RWPE2 (cell line): ENCODE results near the gene MYBBP1A.
A peak's percentile ranks its signal among the peaks of the same experiment; 100 is the strongest.
"Not testable (repeated sequence)": the region's sequence is repeated elsewhere in the genome, so short reads cannot be mapped to it uniquely, and the experiment has no call there.

ENCODE experiments used
- ATAC-seq: fragments of 200-7000 bp; cut with Tn5 transposase; 3 replicates; pipeline ENCODE4 v1.9.1; 2021; ENCODE audit warnings: low read depth
- DNase-seq: peaks from one replicate; pipeline ENCODE4 v3.0.0-alpha.2; 2020; ENCODE audit warnings: low spot score
- H3K27ac ChIP-seq: fragments of 450-650 bp; 2 replicates; pipeline ENCODE4 v1.5.1; 2017; ENCODE audit warnings: mild to moderate bottlenecking; ENCODE audit not compliant: poor library complexity, severe bottlenecking
- H3K27me3 ChIP-seq: fragments of 250-450 bp; sonication (Bioruptor Pico); 2 replicates; pipeline ENCODE4 v1.5.1; 2021; ENCODE audit warnings: mild to moderate bottlenecking, moderate library complexity; ENCODE audit not compliant: insufficient read depth, poor library complexity, severe bottlenecking
- H3K36me3 ChIP-seq: fragments of 250-450 bp; sonication (Bioruptor Pico); 2 replicates; pipeline ENCODE4 v1.5.1; 2020; ENCODE audit warnings: low read depth, mild to moderate bottlenecking, moderate library complexity
- H3K4me1 ChIP-seq: fragments of 250-450 bp; sonication (Bioruptor Pico); 2 replicates; pipeline ENCODE4 v1.5.1; 2021; ENCODE audit warnings: mild to moderate bottlenecking, moderate library complexity; ENCODE audit not compliant: insufficient read depth, poor library complexity, severe bottlenecking
- H3K4me3 ChIP-seq: fragments of 250-450 bp; sonication (Bioruptor Pico); 2 replicates; pipeline ENCODE4 v1.5.1; 2021; ENCODE audit warnings: mild to moderate bottlenecking, moderate library complexity; ENCODE audit not compliant: severe bottlenecking
- H3K9me3 ChIP-seq: fragments of 250-450 bp; sonication (Bioruptor Pico); 2 replicates; pipeline ENCODE4 v1.5.1; 2021; ENCODE audit warnings: mild to moderate bottlenecking, moderate library complexity; ENCODE audit not compliant: severe bottlenecking
- CTCF ChIP-seq: fragments of 450-650 bp; IDR thresholded peaks from one replicate; pipeline ENCODE4 v1.5.1; 2017; ENCODE audit warnings: mild to moderate bottlenecking, moderate library complexity; ENCODE audit not compliant: poor library complexity, severe bottlenecking

The MYBBP1A gene

GRCh38 chr17:4596636-4597380 lies 41.6 kb upstream of the MYBBP1A start:
- ATAC-seq (no peak), DNase-seq (no peak)
- Histone ChIP-seq H3K27ac (no peak overlapping the region), H3K27me3 (peaks cover 3% of the 10 kb centered on the region), H3K4me3 (no peak overlapping the region), H3K36me3 (no peaks in the 10 kb centered on the region), H3K9me3 (no peaks in the 10 kb centered on the region), H3K4me1 (no peaks in the 10 kb centered on the region)
- TF ChIP-seq CTCF = no peak

- H3K9me3 ChIP-seq, ATAC-seq, H3K36me3 ChIP-seq, H3K27me3 ChIP-seq, DNase-seq, H3K27ac ChIP-seq, H3K4me1 ChIP-seq, H3K4me3 ChIP-seq: not testable (repeated sequence)
Observed at GRCh38 chr17:4595685-4596342, 40.6 kb upstream of the MYBBP1A start.

- ATAC-seq = 0 out of 3 replicates have a peak, but pooled peaks have one; percentile 5
- no peak overlapping the region for H3K27ac ChIP-seq
- no peaks in the 10 kb centered on the region for H3K36me3 ChIP-seq
- no peak overlapping the region for H3K4me3 ChIP-seq
- H3K27me3 ChIP-seq = peaks cover 8% of the 10 kb centered on the region
- H3K9me3 ChIP-seq = no peaks in the 10 kb centered on the region
- DNase-seq = no peak
- no peaks in the 10 kb centered on the region for H3K4me1 ChIP-seq
- TF ChIP-seq CTCF = peak; percentile 19
Observed at GRCh38 chr17:4594931-4595684, 39.9 kb upstream of the MYBBP1A start.

GRCh38 chr17:4594406-4594805 lies 39.2 kb upstream of the MYBBP1A start:
- H3K36me3 ChIP-seq = no peaks in the 10 kb centered on the region
- no peaks in the 10 kb centered on the region for H3K4me1 ChIP-seq
- no peak for DNase-seq
- no peak for ATAC-seq
- H3K9me3 ChIP-seq = no peaks in the 10 kb centered on the region
- TF ChIP-seq CTCF = no peak
- H3K4me3 ChIP-seq = no peak overlapping the region
- peaks cover 5% of the 10 kb centered on the region for H3K27me3 ChIP-seq
- H3K27ac ChIP-seq = no peak overlapping the region

- Histone ChIP-seq H3K27me3 (peaks cover 12% of the 10 kb centered on the region), H3K9me3 (no peaks in the 10 kb centered on the region), H3K27ac (no peak overlapping the region), H3K4me1 (no peaks in the 10 kb centered on the region), H3K36me3 (no peaks in the 10 kb centered on the region), H3K4me3 (no peak overlapping the region)
- ATAC-seq (no peak), DNase-seq (no peak)
- TF ChIP-seq CTCF = no peak
Observed at GRCh38 chr17:4593021-4593421, 37.8 kb upstream of the MYBBP1A start.
